Measurements from ENCODE around the gene TP53BP2. TPM values are rescaled to one million over a fixed set of nuclear protein-coding genes. Genes with fewer than 3 reads are reported as not detected.

Gene TP53BP2
- total RNA-seq, 1 donor from 2014 or later, result 59.2 TPM

DNA sequence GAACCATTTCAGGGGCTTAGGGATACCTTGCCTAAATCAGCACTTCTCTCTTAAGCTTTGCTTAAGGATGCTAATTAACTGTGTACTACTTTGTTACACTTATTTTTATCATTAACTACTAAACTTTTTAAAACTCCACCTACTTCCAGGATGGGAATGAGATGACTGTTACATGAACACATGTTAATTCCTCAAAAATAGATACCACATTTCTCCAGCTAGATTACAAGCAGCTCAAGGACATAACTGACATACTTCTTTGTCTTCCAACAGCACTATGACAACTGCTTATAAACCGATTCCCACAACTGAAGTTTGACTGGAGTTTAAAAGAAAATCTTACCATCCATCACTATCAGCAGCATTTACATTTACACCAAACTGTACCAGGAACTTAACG, 53.7 kb downstream of the TP53BP2 start:
- TF ChIP-seq, protein P1, sequence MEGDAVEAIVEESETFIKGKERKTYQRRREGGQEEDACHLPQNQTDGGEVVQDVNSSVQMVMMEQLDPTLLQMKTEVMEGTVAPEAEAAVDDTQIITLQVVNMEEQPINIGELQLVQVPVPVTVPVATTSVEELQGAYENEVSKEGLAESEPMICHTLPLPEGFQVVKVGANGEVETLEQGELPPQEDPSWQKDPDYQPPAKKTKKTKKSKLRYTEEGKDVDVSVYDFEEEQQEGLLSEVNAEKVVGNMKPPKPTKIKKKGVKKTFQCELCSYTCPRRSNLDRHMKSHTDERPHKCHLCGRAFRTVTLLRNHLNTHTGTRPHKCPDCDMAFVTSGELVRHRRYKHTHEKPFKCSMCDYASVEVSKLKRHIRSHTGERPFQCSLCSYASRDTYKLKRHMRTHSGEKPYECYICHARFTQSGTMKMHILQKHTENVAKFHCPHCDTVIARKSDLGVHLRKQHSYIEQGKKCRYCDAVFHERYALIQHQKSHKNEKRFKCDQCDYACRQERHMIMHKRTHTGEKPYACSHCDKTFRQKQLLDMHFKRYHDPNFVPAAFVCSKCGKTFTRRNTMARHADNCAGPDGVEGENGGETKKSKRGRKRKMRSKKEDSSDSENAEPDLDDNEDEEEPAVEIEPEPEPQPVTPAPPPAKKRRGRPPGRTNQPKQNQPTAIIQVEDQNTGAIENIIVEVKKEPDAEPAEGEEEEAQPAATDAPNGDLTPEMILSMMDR (IDR thresholded peaks at IDR 0.05; ENCODE audit: unreplicated experiment), result no peak
- H3K9me3 Mint-ChIP-seq (ENCODE audit: low read depth), result no peaks in the 10 kb centered on the region
- H3K4me1 Mint-ChIP-seq (ENCODE audit: low read depth), result peaks cover 16% of the 10 kb centered on the region

DNA sequence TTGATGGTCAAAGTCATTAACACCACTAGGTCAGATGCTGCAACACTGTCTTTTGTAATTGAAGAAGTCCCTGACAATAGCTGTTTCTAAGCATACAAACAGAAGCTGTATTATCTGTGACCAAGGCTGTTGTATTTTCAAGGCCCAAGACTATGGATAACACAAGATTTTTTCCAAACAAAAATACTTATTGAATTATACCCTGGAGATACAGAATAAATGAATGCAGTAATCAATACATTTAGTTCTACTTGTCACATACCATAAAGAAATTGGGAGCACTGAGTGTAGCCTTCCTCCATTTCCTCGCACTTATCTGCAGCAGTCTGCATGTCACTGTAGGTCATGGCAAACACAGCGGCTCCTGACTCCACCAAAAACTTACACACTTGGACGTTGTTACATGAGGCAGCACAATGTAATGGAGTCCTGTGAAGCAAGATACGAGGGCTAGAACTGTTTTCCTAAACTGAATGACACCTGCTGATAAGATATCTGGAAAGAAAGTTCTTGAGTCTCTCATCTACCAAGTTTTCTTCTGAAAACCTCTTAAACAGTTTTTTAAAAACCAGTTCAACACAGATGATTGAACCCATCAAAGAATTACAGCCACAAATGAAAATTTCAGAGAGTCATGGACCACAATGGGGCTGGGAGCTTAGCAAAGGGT, 56.9 kb downstream of the TP53BP2 start:
- DNase-seq (ENCODE audit: low spot score, unreplicated experiment), result no peak
- Mint-ChIP-seq H3K4me1 (ENCODE audit: low read depth) (peaks cover 18% of the 10 kb centered on the region), H3K4me3 (ENCODE audit: low read depth) (no peak overlapping the region), H3K27me3 (no peaks in the 10 kb centered on the region), H3K36me3 (ENCODE audit: insufficient read depth) (peaks cover 33% of the 10 kb centered on the region), H3K27ac (peak overlapping the region; percentile 43), H3K9me3 (ENCODE audit: low read depth) (no peaks in the 10 kb centered on the region)
- TF ChIP-seq, protein P1 (IDR thresholded peaks at IDR 0.05; ENCODE audit: unreplicated experiment), result no peak

More for the DNA sequence above, 53.7 kb downstream of the TP53BP2 start:
- H3K36me3 Mint-ChIP-seq (ENCODE audit: insufficient read depth), result peaks cover 31% of the 10 kb centered on the region
- no peaks in the 10 kb centered on the region for H3K27me3 Mint-ChIP-seq
- no peak overlapping the region for H3K27ac Mint-ChIP-seq
- no peak overlapping the region for H3K4me3 Mint-ChIP-seq (ENCODE audit: low read depth)
- no peak for DNase-seq (ENCODE audit: low spot score, unreplicated experiment)

DNA sequence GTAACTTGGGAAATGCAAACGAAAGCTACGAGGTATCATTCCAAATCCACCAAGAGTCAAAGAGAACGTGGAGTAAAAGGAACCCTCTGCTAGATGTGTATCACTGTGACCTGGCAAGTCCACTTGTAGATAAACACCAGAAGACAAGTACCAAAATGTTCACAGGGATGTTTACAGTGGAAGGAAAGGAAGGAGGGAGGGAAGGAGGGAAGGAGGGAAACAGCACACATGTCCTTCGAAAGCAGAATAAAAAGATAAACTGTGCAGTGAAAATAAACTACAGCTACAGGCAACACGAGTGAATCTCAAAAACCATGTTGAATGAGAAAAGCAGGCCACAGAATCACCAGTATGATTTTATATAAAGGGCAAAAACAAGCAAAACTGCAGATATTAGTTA, 59.9 kb downstream of the TP53BP2 start:
- Mint-ChIP-seq H3K27ac (no peak overlapping the region), H3K36me3 (ENCODE audit: insufficient read depth) (peaks cover 25% of the 10 kb centered on the region), H3K4me3 (ENCODE audit: low read depth) (no peak overlapping the region), H3K27me3 (no peaks in the 10 kb centered on the region), H3K4me1 (ENCODE audit: low read depth) (peaks cover 15% of the 10 kb centered on the region), H3K9me3 (ENCODE audit: low read depth) (no peaks in the 10 kb centered on the region)
- TF ChIP-seq, protein P1 (IDR thresholded peaks at IDR 0.05; ENCODE audit: unreplicated experiment), result no peak
- no peak for DNase-seq (ENCODE audit: low spot score, unreplicated experiment)

DNA sequence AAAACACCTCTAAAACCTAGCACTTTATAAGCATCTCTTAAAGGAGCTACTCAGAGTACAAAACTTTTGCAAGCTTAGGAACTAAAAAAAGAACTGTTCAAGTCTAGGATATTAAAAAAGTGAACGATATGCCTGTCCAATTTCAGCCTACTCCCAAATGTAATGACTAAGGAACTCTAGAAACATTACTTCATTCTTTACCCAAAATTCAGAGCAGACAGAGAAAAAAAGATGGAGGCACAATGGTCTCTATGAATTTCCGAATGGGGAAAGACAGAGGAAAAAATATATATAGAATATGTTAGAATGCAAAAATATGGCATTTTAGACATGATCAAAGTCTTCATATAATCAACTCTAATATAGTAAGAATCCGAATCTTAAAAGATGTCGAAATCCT, 61.2 kb downstream of the TP53BP2 start:
- Mint-ChIP-seq H3K4me1 (ENCODE audit: low read depth) (peaks cover 13% of the 10 kb centered on the region), H3K36me3 (ENCODE audit: insufficient read depth) (peaks cover 27% of the 10 kb centered on the region)

DNA sequence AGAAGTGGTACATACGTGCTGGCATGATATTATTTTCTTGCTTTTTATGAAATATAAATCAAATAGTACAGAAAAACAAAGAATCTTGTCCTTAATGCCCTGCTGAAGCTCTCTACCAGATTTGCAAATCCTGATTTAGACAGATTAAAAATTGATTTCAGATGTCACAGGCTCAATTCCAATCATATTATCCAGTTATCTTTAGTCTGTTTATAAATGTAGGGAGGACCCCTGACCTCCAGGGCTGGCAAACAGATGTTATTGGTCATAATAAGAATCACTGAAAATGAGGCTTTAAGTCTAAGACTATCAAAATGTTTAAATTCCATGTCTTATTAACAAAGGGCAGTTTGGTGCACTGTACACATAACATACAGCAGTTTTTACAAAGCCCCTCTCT, 62.1 kb downstream of the TP53BP2 start:
- TF ChIP-seq, protein P1 (IDR thresholded peaks at IDR 0.05; ENCODE audit: unreplicated experiment), result no peak
- H3K27ac Mint-ChIP-seq, result no peak overlapping the region
- H3K4me1 Mint-ChIP-seq (ENCODE audit: low read depth), result peaks cover 8% of the 10 kb centered on the region
- peaks cover 33% of the 10 kb centered on the region for H3K36me3 Mint-ChIP-seq (ENCODE audit: insufficient read depth)
- H3K9me3 Mint-ChIP-seq (ENCODE audit: low read depth), result no peaks in the 10 kb centered on the region
- no peak overlapping the region for H3K4me3 Mint-ChIP-seq (ENCODE audit: low read depth)
- DNase-seq (ENCODE audit: low spot score, unreplicated experiment), result no peak
- H3K27me3 Mint-ChIP-seq, result no peaks in the 10 kb centered on the region

More for the DNA sequence above, 61.2 kb downstream of the TP53BP2 start:
- no peak overlapping the region for H3K4me3 Mint-ChIP-seq (ENCODE audit: low read depth)
- no peaks in the 10 kb centered on the region for H3K27me3 Mint-ChIP-seq
- no peaks in the 10 kb centered on the region for H3K9me3 Mint-ChIP-seq (ENCODE audit: low read depth)
- TF ChIP-seq, protein P1 (IDR thresholded peaks at IDR 0.05; ENCODE audit: unreplicated experiment), result no peak
- no peak for DNase-seq (ENCODE audit: low spot score, unreplicated experiment)
- H3K27ac Mint-ChIP-seq, result no peak overlapping the region

All from progenitor cell of endocrine pancreas (in vitro differentiated cells).